ENCODE measurements around the gene PLD5. TPM values are rescaled to one million over a fixed set of nuclear protein-coding genes. Genes with fewer than 3 reads are reported as not detected.

PLD5 gene
- total RNA-seq, 1 donor from 2014 or later: 0.27 TPM

DNA sequence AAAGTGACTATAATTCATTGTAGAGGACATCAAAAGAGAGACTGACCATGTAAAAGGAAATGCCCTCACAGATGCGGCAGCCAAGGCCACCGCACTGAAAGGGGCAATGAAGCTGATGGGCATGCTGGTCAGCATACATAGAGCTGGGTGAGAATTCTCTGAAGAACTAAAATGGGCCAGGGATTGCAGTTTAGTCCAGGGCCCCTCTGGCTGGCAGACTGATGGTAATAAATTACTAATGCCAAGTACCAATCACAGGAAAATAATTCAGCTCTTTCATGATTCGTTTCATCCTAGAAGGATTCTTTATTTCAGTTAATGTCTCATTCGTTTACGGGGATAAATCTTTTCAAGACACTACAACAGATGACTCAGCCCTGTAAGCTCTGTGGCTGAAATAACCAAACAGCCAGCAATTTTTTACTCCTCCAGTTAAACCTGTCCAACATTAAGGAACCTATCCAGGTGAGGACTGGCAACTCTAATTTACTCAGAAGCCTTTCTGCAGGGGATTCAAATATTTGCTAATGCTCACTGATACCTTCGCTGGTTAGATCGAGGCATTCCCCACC is 468.7 kb downstream of the PLD5 start:
- ATAC-seq (no peak), DNase-seq (ENCODE audit: low spot score) (no peak)
- intact Hi-C loops (cut with DNase I): no loop called here

- intact Hi-C loops (cut with DNase I): no loop called here
- ATAC-seq: no peak
- no peak for DNase-seq (ENCODE audit: low spot score)
Measured at GRCh38 chr1:242043165-242043564, 481.3 kb downstream of the PLD5 start.

- intact Hi-C loops (cut with DNase I): no loop called here
Measured at GRCh38 chr1:242034392-242034791, 490.1 kb downstream of the PLD5 start.

GRCh38 chr1:242033447-242033846 is 491.1 kb downstream of the PLD5 start:
- DNase-seq (ENCODE audit: low spot score) (no peak), ATAC-seq (no peak)

More at GRCh38 chr1:242034392-242034791, 490.1 kb downstream of the PLD5 start:
- DNase-seq (ENCODE audit: low spot score) (no peak), ATAC-seq (no peak)

More at GRCh38 chr1:242033447-242033846, 491.1 kb downstream of the PLD5 start:
- intact Hi-C loops (cut with DNase I): no loop called here
